G401 (cell line): ENCODE measurements around the gene WDR62. TPM values are rescaled to one million over a fixed set of nuclear protein-coding genes. Genes with fewer than 3 reads are reported as not detected.

Source experiments
- total RNA-seq: library from RNA; depleted of rRNA; stranded (reverse); fragments of >200 nt; shearing (Covaris generic); gene quantifications from 2 replicates; pipeline ENCODE4 v1.2.3, GENCODE V29; 2014; rRNA removed

WDR62 gene
- total RNA-seq, 1 experiment from 2014 or later = 12.9 TPM

Other genes starting within 250 kb of the WDR62 start
- gene PRODH2, start 242.1 kb upstream of the WDR62 start, total RNA-seq = not detected in 2 replicates
- 0.18 TPM in 1 of 2 replicates, not detected in the other for gene NPHS1, start 202.4 kb upstream of the WDR62 start, total RNA-seq
- gene KIRREL2, start 198.0 kb upstream of the WDR62 start, total RNA-seq = 3.0 and 5.2 TPM in 2 replicates
- gene APLP1, start 186.3 kb upstream of the WDR62 start, total RNA-seq = 121 and 133 TPM in 2 replicates
- 4.1 and 8.4 TPM in 2 replicates for gene NFKBID, start 154.4 kb upstream of the WDR62 start, total RNA-seq
- not detected in 2 replicates for gene HCST, start 152.4 kb upstream of the WDR62 start, total RNA-seq
- gene TYROBP, start 146.6 kb upstream of the WDR62 start, total RNA-seq = 7.3 TPM in 1 of 2 replicates, not detected in the other
- gene LRFN3, start 118.5 kb upstream of the WDR62 start, total RNA-seq = 6.2 and 15.8 TPM in 2 replicates
- gene SDHAF1, start 59.7 kb upstream of the WDR62 start, total RNA-seq = 41.7 and 46.9 TPM in 2 replicates
- 0.37 and 1.1 TPM in 2 replicates for gene SYNE4, start 46.1 kb upstream of the WDR62 start, total RNA-seq
- 28.2 and 39.3 TPM in 2 replicates for gene ALKBH6, start 40.7 kb upstream of the WDR62 start, total RNA-seq
- 0.37 TPM in 1 of 2 replicates, not detected in the other for gene CLIP3, start 22.0 kb upstream of the WDR62 start, total RNA-seq
- 0.37 and 5.2 TPM in 2 replicates for gene THAP8, start 612 bp upstream of the WDR62 start, total RNA-seq
- not detected in 2 replicates for gene OVOL3, start 56.2 kb downstream of the WDR62 start, total RNA-seq
- gene POLR2I, start 60.0 kb downstream of the WDR62 start, total RNA-seq = 120 and 122 TPM in 2 replicates
- gene TBCB, start 60.6 kb downstream of the WDR62 start, total RNA-seq = 314 and 477 TPM in 2 replicates
- gene CAPNS1, start 85.2 kb downstream of the WDR62 start, total RNA-seq = 266 and 370 TPM in 2 replicates
- not detected in 2 replicates for gene COX7A1, start 97.5 kb downstream of the WDR62 start, total RNA-seq
- 0.74 and 3.5 TPM in 2 replicates for gene ZNF565, start 159.8 kb downstream of the WDR62 start, total RNA-seq
- 35.3 and 84.9 TPM in 2 replicates for gene ZNF146, start 160.2 kb downstream of the WDR62 start, total RNA-seq